ENCODE data around the gene GAGE12J.

GAGE12J gene

DNA sequence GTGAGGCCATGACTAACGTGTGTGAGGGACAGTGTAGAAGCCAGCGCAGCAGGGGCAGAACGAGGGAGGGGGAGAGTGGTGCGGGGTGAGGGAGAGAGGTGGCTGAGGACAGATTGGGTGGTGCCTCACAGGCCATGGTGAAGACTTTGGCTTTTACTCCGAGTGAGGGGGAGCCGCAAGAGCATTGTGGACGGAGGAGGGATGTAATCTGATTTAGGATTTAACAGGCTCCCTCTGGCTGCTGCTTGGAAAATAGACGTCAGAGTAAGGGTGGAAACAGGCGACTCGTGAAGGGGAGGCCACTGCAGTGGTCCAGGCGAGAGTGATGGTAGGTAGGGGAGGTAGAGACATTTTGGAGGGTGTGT, 39.2 kb upstream of the GAGE12J start:
- TF ChIP-seq, protein P1, sequence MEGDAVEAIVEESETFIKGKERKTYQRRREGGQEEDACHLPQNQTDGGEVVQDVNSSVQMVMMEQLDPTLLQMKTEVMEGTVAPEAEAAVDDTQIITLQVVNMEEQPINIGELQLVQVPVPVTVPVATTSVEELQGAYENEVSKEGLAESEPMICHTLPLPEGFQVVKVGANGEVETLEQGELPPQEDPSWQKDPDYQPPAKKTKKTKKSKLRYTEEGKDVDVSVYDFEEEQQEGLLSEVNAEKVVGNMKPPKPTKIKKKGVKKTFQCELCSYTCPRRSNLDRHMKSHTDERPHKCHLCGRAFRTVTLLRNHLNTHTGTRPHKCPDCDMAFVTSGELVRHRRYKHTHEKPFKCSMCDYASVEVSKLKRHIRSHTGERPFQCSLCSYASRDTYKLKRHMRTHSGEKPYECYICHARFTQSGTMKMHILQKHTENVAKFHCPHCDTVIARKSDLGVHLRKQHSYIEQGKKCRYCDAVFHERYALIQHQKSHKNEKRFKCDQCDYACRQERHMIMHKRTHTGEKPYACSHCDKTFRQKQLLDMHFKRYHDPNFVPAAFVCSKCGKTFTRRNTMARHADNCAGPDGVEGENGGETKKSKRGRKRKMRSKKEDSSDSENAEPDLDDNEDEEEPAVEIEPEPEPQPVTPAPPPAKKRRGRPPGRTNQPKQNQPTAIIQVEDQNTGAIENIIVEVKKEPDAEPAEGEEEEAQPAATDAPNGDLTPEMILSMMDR (IDR thresholded peaks at IDR 0.05; ENCODE audit: insufficient read depth, low read depth, low read length, missing control alignments) = no peak
- no peak for DNase-seq (ENCODE audit: low read depth)
- H3K4me3 ChIP-seq (ENCODE audit: low read depth, low read length) = no peak overlapping the region

GRCh38 chrX:49284212-49284611, 37.6 kb upstream of the GAGE12J start:
- TF ChIP-seq, protein P1 (IDR thresholded peaks at IDR 0.05; ENCODE audit: insufficient read depth, low read depth, low read length, missing control alignments) = no peak
- no peak overlapping the region for H3K4me3 ChIP-seq (ENCODE audit: low read depth, low read length)
- no peak for DNase-seq (ENCODE audit: low read depth)

- DNase-seq (ENCODE audit: low read depth) = no peak
- TF ChIP-seq, protein P1 (IDR thresholded peaks at IDR 0.05; ENCODE audit: insufficient read depth, low read depth, low read length, missing control alignments) = no peak
- H3K4me3 ChIP-seq (ENCODE audit: low read depth, low read length) = no peak overlapping the region
Observed at GRCh38 chrX:49286136-49286535, 35.7 kb upstream of the GAGE12J start.

GRCh38 chrX:49286581-49286980, 35.3 kb upstream of the GAGE12J start:
- TF ChIP-seq, protein P1 (IDR thresholded peaks at IDR 0.05; ENCODE audit: insufficient read depth, low read depth, low read length, missing control alignments) = no peak
- no peak overlapping the region for H3K4me3 ChIP-seq (ENCODE audit: low read depth, low read length)
- DNase-seq (ENCODE audit: low read depth) = no peak

DNA sequence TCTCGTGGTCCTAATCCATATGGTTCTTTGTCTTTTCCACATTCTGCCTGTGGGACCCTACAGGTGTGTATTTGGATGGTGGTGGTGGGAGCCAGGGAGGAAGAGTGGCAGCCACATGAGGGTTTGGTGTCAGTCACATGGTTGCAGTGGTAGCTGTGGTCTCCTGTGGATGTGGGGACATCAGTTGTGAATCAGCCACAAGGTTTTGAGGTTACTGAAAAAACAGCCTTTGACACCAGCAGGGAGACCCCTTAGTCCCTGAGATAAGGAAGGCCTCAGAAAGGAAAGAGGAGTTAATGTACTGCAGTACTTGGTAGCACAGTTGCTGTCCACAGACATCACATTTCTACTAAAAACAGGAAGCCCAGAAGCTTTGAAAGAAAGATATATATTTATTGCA, 34.2 kb upstream of the GAGE12J start:
- TF ChIP-seq, protein P1 (IDR thresholded peaks at IDR 0.05; ENCODE audit: insufficient read depth, low read depth, low read length, missing control alignments) = no peak
- DNase-seq (ENCODE audit: low read depth) = no peak
- H3K4me3 ChIP-seq (ENCODE audit: low read depth, low read length) = no peak overlapping the region

DNA sequence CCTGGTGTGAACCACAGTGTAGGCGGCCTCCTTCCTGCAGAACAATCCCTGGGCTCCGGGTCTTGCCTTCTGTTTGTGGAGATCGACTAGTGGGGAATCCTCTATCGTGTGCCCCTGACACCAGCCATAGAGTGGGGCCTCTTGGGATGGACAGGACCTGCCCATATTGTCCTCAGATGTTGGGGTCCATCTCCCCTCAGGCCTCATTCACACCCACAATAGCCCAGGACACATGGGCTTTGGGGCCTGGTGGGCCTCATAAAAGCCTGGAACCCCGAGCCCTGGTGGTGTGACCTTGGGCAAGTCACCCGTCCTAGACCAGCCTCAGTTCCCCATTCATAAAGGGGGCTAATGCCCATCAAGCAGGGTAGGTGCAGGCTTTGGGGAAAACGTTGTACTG, 31.6 kb upstream of the GAGE12J start:
- no peak overlapping the region for H3K4me3 ChIP-seq (ENCODE audit: low read depth, low read length)
- DNase-seq (ENCODE audit: low read depth) = no peak
- TF ChIP-seq, protein P1 (IDR thresholded peaks at IDR 0.05; ENCODE audit: insufficient read depth, low read depth, low read length, missing control alignments) = no peak

DNA sequence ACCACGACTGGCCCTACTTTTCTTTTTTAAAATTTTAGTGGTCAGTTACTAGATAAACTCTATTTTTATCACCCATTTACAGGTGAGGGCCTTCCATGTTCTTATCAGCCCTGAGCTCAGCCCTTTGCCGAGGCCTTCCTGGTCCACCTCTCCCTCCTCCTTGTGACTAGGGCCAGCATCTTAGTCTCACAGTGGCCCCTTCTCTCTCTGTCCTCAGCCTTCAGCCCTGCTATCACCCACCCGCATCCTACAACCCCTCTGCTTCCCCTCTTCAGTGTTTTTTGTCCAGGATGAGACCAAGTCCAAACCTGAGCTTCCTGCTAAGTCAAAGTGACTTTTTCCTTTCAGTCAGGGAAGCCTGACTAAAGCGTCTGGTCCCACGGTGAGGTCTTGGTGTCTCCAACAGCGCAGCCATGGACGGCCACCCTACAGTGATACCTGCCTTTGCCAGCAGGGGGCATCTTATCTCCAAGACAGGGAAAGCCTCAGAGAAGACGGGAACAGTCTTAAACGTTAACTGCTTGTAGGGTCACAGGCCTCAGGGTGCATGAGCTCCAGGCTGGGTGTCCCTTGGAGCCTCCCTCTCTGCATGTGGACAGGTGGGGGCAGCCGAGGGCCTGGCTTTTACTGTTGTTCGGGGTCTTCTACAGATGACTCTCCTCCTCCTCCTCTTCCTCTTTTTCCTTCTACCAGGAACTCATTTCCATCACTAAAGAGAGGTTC, 30.1 kb upstream of the GAGE12J start:
- TF ChIP-seq, protein P1 (IDR thresholded peaks at IDR 0.05; ENCODE audit: insufficient read depth, low read depth, low read length, missing control alignments) = peak; percentile 64
- H3K4me3 ChIP-seq (ENCODE audit: low read depth, low read length) = no peak overlapping the region
- peak; percentile 64 for DNase-seq (ENCODE audit: low read depth)
